ENCODE data around the gene COIL.

DNA sequence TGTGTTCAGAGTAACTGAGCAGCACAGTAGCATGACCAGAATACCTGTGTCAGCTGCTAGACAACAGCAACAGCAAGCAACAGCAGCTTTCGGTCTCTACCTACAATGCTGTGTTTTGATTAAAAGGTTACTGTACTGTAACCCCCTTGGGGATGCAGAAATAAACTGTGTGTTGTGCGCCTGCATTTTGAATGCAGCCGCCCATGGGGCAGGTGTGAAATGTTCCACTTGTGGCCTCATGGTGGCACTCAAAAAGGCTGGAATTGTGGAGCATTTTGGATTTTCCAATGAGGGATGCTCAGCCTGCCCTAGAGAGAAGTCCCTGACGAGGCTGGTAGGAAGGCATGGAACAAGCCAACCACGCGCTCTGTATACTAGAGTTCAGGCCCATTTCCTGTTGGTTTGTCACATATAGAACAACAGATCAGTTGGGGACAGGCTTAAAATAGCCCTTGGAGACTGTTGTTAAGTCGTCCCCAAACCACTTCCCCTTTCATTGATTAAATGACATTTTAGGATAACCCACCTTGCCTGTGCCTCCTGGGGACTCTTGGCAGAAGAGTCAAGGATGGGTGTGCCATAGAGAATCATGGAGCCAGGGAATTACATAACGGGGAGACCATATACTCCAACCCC is 44.2 kb upstream of the COIL start:
- TF ChIP-seq, protein P1, sequence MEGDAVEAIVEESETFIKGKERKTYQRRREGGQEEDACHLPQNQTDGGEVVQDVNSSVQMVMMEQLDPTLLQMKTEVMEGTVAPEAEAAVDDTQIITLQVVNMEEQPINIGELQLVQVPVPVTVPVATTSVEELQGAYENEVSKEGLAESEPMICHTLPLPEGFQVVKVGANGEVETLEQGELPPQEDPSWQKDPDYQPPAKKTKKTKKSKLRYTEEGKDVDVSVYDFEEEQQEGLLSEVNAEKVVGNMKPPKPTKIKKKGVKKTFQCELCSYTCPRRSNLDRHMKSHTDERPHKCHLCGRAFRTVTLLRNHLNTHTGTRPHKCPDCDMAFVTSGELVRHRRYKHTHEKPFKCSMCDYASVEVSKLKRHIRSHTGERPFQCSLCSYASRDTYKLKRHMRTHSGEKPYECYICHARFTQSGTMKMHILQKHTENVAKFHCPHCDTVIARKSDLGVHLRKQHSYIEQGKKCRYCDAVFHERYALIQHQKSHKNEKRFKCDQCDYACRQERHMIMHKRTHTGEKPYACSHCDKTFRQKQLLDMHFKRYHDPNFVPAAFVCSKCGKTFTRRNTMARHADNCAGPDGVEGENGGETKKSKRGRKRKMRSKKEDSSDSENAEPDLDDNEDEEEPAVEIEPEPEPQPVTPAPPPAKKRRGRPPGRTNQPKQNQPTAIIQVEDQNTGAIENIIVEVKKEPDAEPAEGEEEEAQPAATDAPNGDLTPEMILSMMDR (IDR thresholded peaks at IDR 0.05; ENCODE audit: borderline replicate concordance, extremely low read depth, low read length, poor library complexity, severe bottlenecking): peak; percentile 28
- no peak for TF ChIP-seq EZH2 (IDR thresholded peaks at IDR 0.05; ENCODE audit: borderline replicate concordance, low read depth, low read length, severe bottlenecking)

All from DND-41 (cell line).